Activated CD8-positive, alpha-beta memory T cell treated with anti-CD3 and anti-CD28 coated beads for 36 hours (primary cell): ENCODE measurements around the gene CDT1. TPM values are rescaled to one million over a fixed set of nuclear protein-coding genes. Genes with fewer than 3 reads are reported as not detected.
"Not testable (repeated sequence)": the region's sequence is repeated elsewhere in the genome, so short reads cannot be mapped to it uniquely, and the experiment has no call there.

Experiments used
- CTCF ChIA-PET: fragments of 350-600 bp; sonication (Branson Sonifier 250); formaldehyde crosslinking; loops from one replicate; lab custom pipeline; 2021; ENCODE audit warnings: antibody characterized with exemption; lab: Charles Lee
- POLR2A ChIA-PET: fragments of 350-600 bp; sonication (Branson Sonifier 250); formaldehyde crosslinking; loops from one replicate; lab custom pipeline; 2021; ENCODE audit warnings: antibody characterized with exemption; lab: Charles Lee
- total RNA-seq, 2 experiments: library from RNA; stranded (reverse); gene quantifications; one replicate each; pipeline ENCODE4 v1.2.3, GENCODE V29; 2021

CDT1 gene
- total RNA-seq, 2 experiments from 2014 or later, result 110 to 119 TPM

GRCh38 chr16:88817785-88818574 lies 14.4 kb downstream of the CDT1 start:
- ChIA-PET CTCF (interaction anchor here (0.6 to 2.2 kb wide), 3 partner anchors 40 to 349 kb away, joined by 3 to 10 read pairs (median 4); no protein-coding TSS in a partner anchor), POLR2A (no interaction called here)

- ChIA-PET CTCF (interaction anchor here (0.6 kb wide), 1 partner anchor 215 kb away, joined by 3 read pairs; no protein-coding TSS in a partner anchor), POLR2A (no interaction called here)
Measured at GRCh38 chr16:88818575-88818874, 14.9 kb downstream of the CDT1 start.

- ChIA-PET POLR2A (no interaction called here), CTCF (no interaction called here)
Measured at GRCh38 chr16:88819126-88819525, 15.5 kb downstream of the CDT1 start.

GRCh38 chr16:88820385-88821025 lies 16.9 kb downstream of the CDT1 start:
- POLR2A ChIA-PET, result no interaction called here
- CTCF ChIA-PET, result no interaction called here

GRCh38 chr16:88821168-88821850 lies 17.7 kb downstream of the CDT1 start:
- ChIA-PET CTCF (no interaction called here), POLR2A (no interaction called here)

GRCh38 chr16:88822281-88823040 lies 18.9 kb downstream of the CDT1 start:
- POLR2A ChIA-PET, result no interaction called here
- CTCF ChIA-PET, result no interaction called here

- CTCF ChIA-PET, result interaction anchor here (0.9 kb wide), 1 partner anchor 34 kb away, joined by 3 read pairs; no protein-coding TSS in a partner anchor
- POLR2A ChIA-PET, result not testable (repeated sequence)
Measured at GRCh38 chr16:88823646-88824045, 20.1 kb downstream of the CDT1 start.

- POLR2A ChIA-PET, result no interaction called here
Measured at GRCh38 chr16:88824256-88825077, 20.9 kb downstream of the CDT1 start.

GRCh38 chr16:88825146-88825545 lies 21.6 kb downstream of the CDT1 start:
- ChIA-PET CTCF (interaction anchor here (1.2 kb wide), 1 partner anchor 33 kb away, joined by 3 read pairs; no protein-coding TSS in a partner anchor), POLR2A (no interaction called here)

More at GRCh38 chr16:88824256-88825077, 20.9 kb downstream of the CDT1 start:
- CTCF ChIA-PET, result interaction anchor here (0.9 kb wide), 1 partner anchor 33 kb away, joined by 3 read pairs; no protein-coding TSS in a partner anchor

- POLR2A ChIA-PET, result no interaction called here
- CTCF ChIA-PET, result interaction anchor here (1.2 kb wide), 1 partner anchor 32 kb away, joined by 3 read pairs; no protein-coding TSS in a partner anchor
Measured at GRCh38 chr16:88826070-88826840, 22.7 kb downstream of the CDT1 start.

- POLR2A ChIA-PET, result no interaction called here
- CTCF ChIA-PET, result no interaction called here
Measured at GRCh38 chr16:88827727-88828126, 24.1 kb downstream of the CDT1 start.

GRCh38 chr16:88828711-88829110 lies 25.1 kb downstream of the CDT1 start:
- ChIA-PET POLR2A (no interaction called here), CTCF (no interaction called here)

GRCh38 chr16:88830258-88830657 lies 26.7 kb downstream of the CDT1 start:
- ChIA-PET CTCF (interaction anchor here (0.7 to 1.2 kb wide), 3 partner anchors 27 to 34 kb away, joined by 3 to 5 read pairs (median 3); no protein-coding TSS in a partner anchor), POLR2A (interaction anchor here (0.6 kb wide), 1 partner anchor 20 kb away, joined by 3 read pairs; no protein-coding TSS in a partner anchor)

- ChIA-PET POLR2A (interaction anchor here (0.6 kb wide), 1 partner anchor 20 kb away, joined by 3 read pairs; no protein-coding TSS in a partner anchor), CTCF (interaction anchor here (0.7 to 1.2 kb wide), 2 partner anchors 27 to 34 kb away, joined by 3 to 5 read pairs; no protein-coding TSS in a partner anchor)
Measured at GRCh38 chr16:88830783-88831182, 27.2 kb downstream of the CDT1 start.

GRCh38 chr16:88831838-88832237 lies 28.2 kb downstream of the CDT1 start:
- CTCF ChIA-PET, result interaction anchor here (0.6 kb wide), 1 partner anchor 206 kb away, joined by 3 read pairs; no protein-coding TSS in a partner anchor
- POLR2A ChIA-PET, result no interaction called here

GRCh38 chr16:88833086-88833485 lies 29.5 kb downstream of the CDT1 start:
- ChIA-PET CTCF (interaction anchor here (0.6 kb wide), 1 partner anchor 38 kb away, joined by 3 read pairs; no protein-coding TSS in a partner anchor), POLR2A (interaction anchor here (0.6 kb wide), 1 partner anchor 865 kb away, joined by 3 read pairs; no protein-coding TSS in a partner anchor)

- POLR2A ChIA-PET, result no interaction called here
- CTCF ChIA-PET, result no interaction called here
Measured at GRCh38 chr16:88834670-88835069, 31.1 kb downstream of the CDT1 start.
